Astrocyte of the cerebellum (primary cell): ENCODE results near the gene ENGASE.

Source experiments
- DNase-seq: peaks from one replicate; pipeline ENCODE4 v3.0.0-alpha.2; 2011; ENCODE audit warnings: low read depth
- H3K4me3 ChIP-seq: 2 replicates; pipeline ENCODE4 v1.5.1; 2011; ENCODE audit warnings: mild to moderate bottlenecking, low read depth, low read length, moderate library complexity
- in situ Hi-C: cut with HindIII; loops from 2 replicates; pipeline ENCODE4 v1.10.0; 2017; ENCODE audit warnings: low sequenced_read_pairs
- TF ChIP-seq, protein P1 (sequence below): IDR thresholded peaks from 2 replicates; pipeline ENCODE4 v1.5.1; 2012; ENCODE audit warnings: low read length, low read depth, moderate library complexity, mild to moderate bottlenecking; ENCODE audit errors: missing control alignments

Gene ENGASE

DNA sequence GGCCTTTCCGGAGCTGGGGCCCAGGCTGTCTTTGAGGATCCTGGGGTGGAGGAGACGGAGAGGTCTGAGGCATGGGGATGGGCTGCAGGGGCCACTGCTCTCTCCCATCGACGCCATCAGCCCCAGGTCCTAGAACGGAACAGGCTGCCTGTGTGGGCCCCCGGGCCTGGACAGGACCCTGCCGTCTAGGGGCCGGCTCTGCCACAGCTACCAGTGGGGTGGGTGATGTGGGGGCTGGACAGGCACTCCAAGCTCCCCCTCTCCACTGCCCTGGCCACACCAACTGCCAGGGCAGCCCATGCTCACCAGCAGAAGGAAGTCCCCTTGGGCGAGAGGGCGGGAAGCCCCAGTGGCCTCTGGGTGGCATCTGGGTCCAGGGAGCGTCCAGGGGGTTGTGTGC is 37.8 kb downstream of the ENGASE start:
- TF ChIP-seq, protein P1, sequence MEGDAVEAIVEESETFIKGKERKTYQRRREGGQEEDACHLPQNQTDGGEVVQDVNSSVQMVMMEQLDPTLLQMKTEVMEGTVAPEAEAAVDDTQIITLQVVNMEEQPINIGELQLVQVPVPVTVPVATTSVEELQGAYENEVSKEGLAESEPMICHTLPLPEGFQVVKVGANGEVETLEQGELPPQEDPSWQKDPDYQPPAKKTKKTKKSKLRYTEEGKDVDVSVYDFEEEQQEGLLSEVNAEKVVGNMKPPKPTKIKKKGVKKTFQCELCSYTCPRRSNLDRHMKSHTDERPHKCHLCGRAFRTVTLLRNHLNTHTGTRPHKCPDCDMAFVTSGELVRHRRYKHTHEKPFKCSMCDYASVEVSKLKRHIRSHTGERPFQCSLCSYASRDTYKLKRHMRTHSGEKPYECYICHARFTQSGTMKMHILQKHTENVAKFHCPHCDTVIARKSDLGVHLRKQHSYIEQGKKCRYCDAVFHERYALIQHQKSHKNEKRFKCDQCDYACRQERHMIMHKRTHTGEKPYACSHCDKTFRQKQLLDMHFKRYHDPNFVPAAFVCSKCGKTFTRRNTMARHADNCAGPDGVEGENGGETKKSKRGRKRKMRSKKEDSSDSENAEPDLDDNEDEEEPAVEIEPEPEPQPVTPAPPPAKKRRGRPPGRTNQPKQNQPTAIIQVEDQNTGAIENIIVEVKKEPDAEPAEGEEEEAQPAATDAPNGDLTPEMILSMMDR, result no peak
- no peak for DNase-seq
- H3K4me3 ChIP-seq, result no peak overlapping the region
- in situ Hi-C loops, result no loop called here

DNA sequence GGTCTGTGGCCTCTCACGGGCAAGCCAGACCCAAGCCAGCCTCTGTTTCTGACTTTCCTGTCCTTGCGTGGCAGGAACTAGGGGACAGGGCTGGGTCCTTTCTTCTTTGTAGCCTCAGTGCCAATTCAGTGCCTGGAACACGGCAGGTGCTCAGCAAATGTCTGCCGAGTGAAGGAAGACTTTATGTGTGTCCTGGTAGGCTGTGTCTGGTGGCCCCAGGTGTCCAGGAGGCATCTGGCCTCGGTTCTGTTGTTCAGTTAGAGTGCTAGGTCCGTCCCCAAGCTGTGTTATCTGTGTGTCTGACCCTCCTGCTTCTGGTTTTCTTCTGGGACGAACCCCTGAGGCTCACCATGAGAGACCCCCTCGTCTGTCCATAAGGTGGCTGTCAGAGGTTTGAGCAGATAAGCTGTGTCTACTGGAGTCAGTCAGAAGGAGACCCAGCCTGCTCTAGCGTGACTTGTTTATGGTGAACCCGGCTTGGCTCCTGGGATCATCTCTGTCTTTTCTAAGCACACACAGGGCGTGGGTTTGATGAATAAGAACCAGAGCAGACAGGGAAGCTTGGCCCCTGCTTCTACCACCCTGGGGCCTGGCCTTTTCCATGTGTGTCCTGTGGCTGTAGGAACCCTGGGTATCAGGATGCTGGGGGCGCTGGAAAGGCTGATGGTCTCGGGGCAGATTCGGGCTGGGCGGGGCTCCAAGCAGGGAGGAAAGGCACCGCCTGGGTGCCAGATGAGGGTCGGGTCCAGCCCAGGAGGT is 39.3 kb downstream of the ENGASE start:
- in situ Hi-C loops, result no loop called here
- no peak overlapping the region for H3K4me3 ChIP-seq
- TF ChIP-seq, protein P1, result no peak
- DNase-seq, result no peak

DNA sequence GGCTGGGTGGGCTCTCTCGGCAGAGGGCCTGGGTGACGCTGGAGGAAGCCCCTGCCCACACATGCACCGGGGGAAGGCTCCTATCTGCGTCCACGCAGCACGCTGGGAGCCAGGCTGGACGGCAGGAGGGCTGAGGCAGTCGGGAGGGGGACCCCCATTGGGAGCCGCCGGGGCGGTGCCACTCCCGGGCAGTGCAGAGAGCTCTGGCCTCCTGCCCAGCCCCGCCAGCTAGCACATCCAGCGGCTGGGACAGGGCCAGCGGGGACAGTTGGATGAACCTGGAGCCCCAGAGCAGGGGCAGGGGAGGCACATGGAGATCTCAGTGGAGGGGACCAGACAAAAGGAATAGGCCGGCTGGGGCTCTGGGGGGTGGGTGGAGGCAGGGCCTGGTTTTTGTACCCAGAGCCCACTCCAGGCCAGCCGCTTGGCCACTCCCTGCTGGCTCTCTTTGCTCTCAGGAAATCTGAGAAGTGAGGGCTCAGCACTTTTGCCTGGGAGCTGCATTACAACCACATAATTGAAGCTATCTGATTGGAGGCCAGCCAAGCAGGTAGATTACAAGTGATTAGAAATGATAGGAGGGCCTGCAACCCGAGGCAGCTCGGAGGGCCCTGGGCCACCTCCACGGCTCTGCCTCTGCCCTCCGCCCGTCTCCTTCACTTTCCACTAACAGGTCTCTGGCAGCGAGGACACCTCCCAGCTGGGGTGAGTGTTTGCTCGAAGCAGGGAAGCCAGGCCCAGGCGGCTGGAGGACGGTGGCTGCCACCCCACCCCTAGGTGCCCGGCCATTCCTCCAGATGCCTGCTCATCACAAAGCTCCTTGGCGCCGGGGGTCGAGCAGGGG is 40.1 kb downstream of the ENGASE start:
- TF ChIP-seq, protein P1, result no peak
- in situ Hi-C loops, result no loop called here
- DNase-seq, result no peak
- no peak overlapping the region for H3K4me3 ChIP-seq

DNA sequence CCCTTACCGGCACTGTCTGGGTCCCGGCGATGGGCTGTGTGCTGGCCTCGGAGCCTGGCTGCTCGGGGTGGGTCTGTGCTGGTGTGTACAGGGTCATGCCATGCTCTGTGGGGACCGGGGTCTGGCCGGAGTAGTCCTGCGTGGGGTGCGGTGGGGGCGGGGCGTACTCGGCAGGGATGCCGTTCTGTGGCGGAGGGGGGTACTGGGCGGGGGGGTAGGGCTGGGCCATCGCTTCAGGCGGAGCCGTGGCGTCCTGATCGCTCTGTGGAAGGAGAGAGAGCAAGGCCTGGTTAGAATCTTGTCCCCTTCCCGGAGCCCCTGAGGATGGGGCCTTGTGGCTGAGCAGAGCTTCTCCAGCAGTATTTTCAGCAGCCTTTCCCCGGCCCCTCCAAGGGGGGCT is 40.9 kb downstream of the ENGASE start:
- no peak overlapping the region for H3K4me3 ChIP-seq
- DNase-seq, result no peak
- in situ Hi-C loops, result no loop called here
- TF ChIP-seq, protein P1, result no peak

DNA sequence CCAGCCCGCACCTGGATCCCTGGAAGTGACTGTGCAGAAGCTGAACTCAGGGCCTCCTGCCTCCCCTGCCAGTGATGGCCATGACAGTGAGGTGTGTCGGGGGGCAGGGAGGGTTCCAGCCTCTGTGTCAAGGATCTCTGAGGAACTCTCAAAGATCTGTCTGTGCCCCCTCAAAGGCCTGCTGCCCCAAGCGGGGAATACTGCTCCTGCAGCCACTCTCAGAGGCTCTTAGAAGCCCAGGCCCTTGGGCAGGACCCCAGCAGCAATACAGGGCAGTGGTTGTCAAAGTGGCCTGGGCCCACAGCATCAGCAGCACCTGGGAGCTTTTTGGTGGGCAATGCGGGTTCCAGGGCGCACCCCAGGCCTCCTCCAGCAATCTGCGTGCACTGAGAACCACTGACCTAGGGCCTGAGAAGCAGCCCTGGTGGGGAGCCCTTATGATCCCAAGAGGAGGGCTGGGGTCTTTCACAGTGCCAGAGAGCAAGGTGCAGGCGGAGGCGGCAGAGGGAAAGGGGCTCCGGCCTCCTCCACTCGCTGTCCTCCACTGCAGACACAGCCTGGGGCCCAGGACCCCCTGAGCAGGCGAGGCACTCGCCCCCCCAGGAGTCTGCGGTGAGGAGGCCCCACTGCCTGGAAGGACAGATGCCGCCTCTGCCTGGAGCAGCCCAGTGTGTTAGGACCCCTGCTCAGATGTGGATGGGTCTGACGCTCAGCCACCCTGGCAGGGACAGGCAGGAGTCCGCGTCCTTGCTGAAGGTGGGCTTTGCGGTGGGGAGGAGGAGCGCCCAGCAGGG is 42.1 kb downstream of the ENGASE start:
- no peak overlapping the region for H3K4me3 ChIP-seq
- DNase-seq, result no peak
- in situ Hi-C loops, result no loop called here
- TF ChIP-seq, protein P1, result no peak

DNA sequence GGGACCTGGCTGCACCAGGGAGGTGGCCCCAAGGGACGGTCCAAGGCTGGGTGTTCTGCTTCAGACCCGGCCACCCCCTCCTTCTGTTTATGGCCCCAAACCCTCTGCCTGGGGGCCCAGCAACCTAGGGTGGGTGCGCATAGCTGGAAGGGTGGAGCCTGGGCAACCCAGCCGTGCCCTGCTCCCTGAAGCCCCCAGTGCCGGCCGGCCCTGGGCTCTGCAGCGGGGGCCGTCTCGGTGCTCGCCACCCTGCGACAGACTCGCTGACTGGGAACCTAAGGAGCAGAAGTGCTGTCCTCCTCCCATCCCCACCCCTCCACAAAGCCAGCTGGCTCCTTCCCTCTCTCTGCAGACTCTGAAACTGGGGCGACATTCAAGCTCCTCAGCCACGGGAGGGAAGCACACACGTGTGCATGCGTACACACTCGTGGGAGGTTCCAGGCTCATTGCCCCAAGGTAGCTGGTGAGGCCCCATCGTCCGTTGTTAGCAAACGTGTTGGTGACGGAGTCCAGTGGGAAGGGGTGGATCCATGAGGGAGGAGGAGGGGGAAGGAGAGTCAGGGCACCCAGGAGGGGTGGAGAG is 43.4 kb downstream of the ENGASE start:
- no peak overlapping the region for H3K4me3 ChIP-seq
- TF ChIP-seq, protein P1, result no peak
- in situ Hi-C loops, result no loop called here
- DNase-seq, result no peak
